ENCODE measurements around the gene CIAPIN1. TPM values are rescaled to one million over a fixed set of nuclear protein-coding genes. Genes with fewer than 3 reads are reported as not detected.
"Not testable (repeated sequence)": the region's sequence is repeated elsewhere in the genome, so short reads cannot be mapped to it uniquely, and the experiment has no call there.

Gene CIAPIN1
- total RNA-seq, 1 donor from 2014 or later, result 56.9 TPM

GRCh38 chr16:57409065-57409464, 38.1 kb downstream of the CIAPIN1 start:
- peaks cover 2 to 7% (median 4%) of the 10 kb centered on the region in 3 donors for H3K27me3 ChIP-seq (ENCODE audit: control insufficient read depth in 3 of 3, insufficient read depth in 3 of 3, low read length in 3 of 3)
- H3K4me3 ChIP-seq (ENCODE audit: low read length in 3 of 3), result no peak overlapping the region
- peaks cover 5 to 10% (median 10%) of the 10 kb centered on the region in 3 donors for H3K4me1 ChIP-seq (ENCODE audit: control insufficient read depth in 3 of 3, insufficient read depth in 3 of 3, low read length in 3 of 3)
- H3K9ac ChIP-seq (ENCODE audit: low read depth in 1 of 3, low read length in 3 of 3), result no peak overlapping the region
- H3K9me3 ChIP-seq (ENCODE audit: control insufficient read depth in 3 of 3, low read length in 3 of 3), result no peaks in the 10 kb centered on the region
- no peak overlapping the region for H3K27ac ChIP-seq (ENCODE audit: low read depth, low read length)
- H3K36me3 ChIP-seq (ENCODE audit: control insufficient read depth in 3 of 3, insufficient read depth in 3 of 3, low read length in 3 of 3), result no peaks in the 10 kb centered on the region

- H3K27ac ChIP-seq (ENCODE audit: low read depth, low read length), result no peak overlapping the region
- no peaks in the 10 kb centered on the region for H3K36me3 ChIP-seq (ENCODE audit: control insufficient read depth in 3 of 3, insufficient read depth in 3 of 3, low read length in 3 of 3)
- H3K9me3 ChIP-seq (ENCODE audit: control insufficient read depth in 3 of 3, low read length in 3 of 3), result no peaks in the 10 kb centered on the region
- no peak overlapping the region for H3K9ac ChIP-seq (ENCODE audit: low read depth in 1 of 3, low read length in 3 of 3)
- H3K27me3 ChIP-seq (ENCODE audit: control insufficient read depth in 3 of 3, insufficient read depth in 3 of 3, low read length in 3 of 3), result peaks cover 4 to 7% (median 4%) of the 10 kb centered on the region in 3 donors
- H3K4me1 ChIP-seq (ENCODE audit: control insufficient read depth in 3 of 3, insufficient read depth in 3 of 3, low read length in 3 of 3), result peaks cover 5 to 10% (median 10%) of the 10 kb centered on the region in 3 donors
- no peak overlapping the region for H3K4me3 ChIP-seq (ENCODE audit: low read length in 3 of 3)
Measured at GRCh38 chr16:57407521-57408353, 39.4 kb downstream of the CIAPIN1 start.

GRCh38 chr16:57406881-57407280, 40.3 kb downstream of the CIAPIN1 start:
- Histone ChIP-seq H3K4me1 (ENCODE audit: control insufficient read depth in 3 of 3, insufficient read depth in 3 of 3, low read length in 3 of 3) (peaks cover 5 to 10% (median 10%) of the 10 kb centered on the region in 3 donors), H3K27ac (ENCODE audit: low read depth, low read length) (no peak overlapping the region), H3K9me3 (ENCODE audit: control insufficient read depth in 3 of 3, low read length in 3 of 3) (no peaks in the 10 kb centered on the region), H3K36me3 (ENCODE audit: control insufficient read depth in 3 of 3, insufficient read depth in 3 of 3, low read length in 3 of 3) (no peaks in the 10 kb centered on the region), H3K9ac (ENCODE audit: low read depth in 1 of 3, low read length in 3 of 3) (no peak overlapping the region), H3K27me3 (ENCODE audit: control insufficient read depth in 3 of 3, insufficient read depth in 3 of 3, low read length in 3 of 3) (peaks cover 4 to 7% (median 4%) of the 10 kb centered on the region in 3 donors), H3K4me3 (ENCODE audit: low read length in 3 of 3) (no peak overlapping the region)

GRCh38 chr16:57405097-57405496, 42.1 kb downstream of the CIAPIN1 start:
- no peak overlapping the region for H3K27ac ChIP-seq (ENCODE audit: low read depth, low read length)
- H3K36me3 ChIP-seq (ENCODE audit: control insufficient read depth in 3 of 3, insufficient read depth in 3 of 3, low read length in 3 of 3), result no peaks in the 10 kb centered on the region
- H3K9ac ChIP-seq (ENCODE audit: low read depth in 1 of 3, low read length in 3 of 3), result no peak overlapping the region
- H3K4me1 ChIP-seq (ENCODE audit: control insufficient read depth in 3 of 3, insufficient read depth in 3 of 3, low read length in 3 of 3), result peaks cover 5 to 10% (median 6%) of the 10 kb centered on the region in 3 donors
- H3K27me3 ChIP-seq (ENCODE audit: control insufficient read depth in 3 of 3, insufficient read depth in 3 of 3, low read length in 3 of 3), result peaks cover 0 to 5% (median 4%) of the 10 kb centered on the region in 3 donors
- no peak overlapping the region for H3K4me3 ChIP-seq (ENCODE audit: low read length in 3 of 3)
- H3K9me3 ChIP-seq (ENCODE audit: control insufficient read depth in 3 of 3, low read length in 3 of 3), result no peaks in the 10 kb centered on the region

GRCh38 chr16:57403965-57404817, 43.0 kb downstream of the CIAPIN1 start, which contains the start of gene CCL17:
TSS of gene CCL17 (plus strand) at chr16:57404767. CDS start at chr16:57413933, 9,166 bp downstream.
- Histone ChIP-seq H3K36me3 (ENCODE audit: control insufficient read depth in 3 of 3, insufficient read depth in 3 of 3, low read length in 3 of 3) (no peaks in the 10 kb centered on the region), H3K4me1 (ENCODE audit: control insufficient read depth in 3 of 3, insufficient read depth in 3 of 3, low read length in 3 of 3) (peaks cover 0 to 2% (median 2%) of the 10 kb centered on the region in 3 donors), H3K27ac (ENCODE audit: low read depth, low read length) (no peak within 1 kb of the TSS), H3K4me3 (ENCODE audit: low read length in 3 of 3) (no peak within 1 kb of the TSS), H3K9ac (ENCODE audit: low read depth in 1 of 3, low read length in 3 of 3) (no peak within 1 kb of the TSS), H3K27me3 (ENCODE audit: control insufficient read depth in 3 of 3, insufficient read depth in 3 of 3, low read length in 3 of 3) (peaks cover 0 to 4% (median 0%) of the 10 kb centered on the region in 3 donors), H3K9me3 (ENCODE audit: control insufficient read depth in 3 of 3, low read length in 3 of 3) (no peaks in the 10 kb centered on the region)

GRCh38 chr16:57401943-57402640, 45.1 kb downstream of the CIAPIN1 start:
- H3K4me3 ChIP-seq (ENCODE audit: low read length in 3 of 3), result no peak overlapping the region
- H3K36me3 ChIP-seq (ENCODE audit: control insufficient read depth in 3 of 3, insufficient read depth in 3 of 3, low read length in 3 of 3), result no peaks in the 10 kb centered on the region
- no peak overlapping the region for H3K27ac ChIP-seq (ENCODE audit: low read depth, low read length)
- H3K4me1 ChIP-seq (ENCODE audit: control insufficient read depth in 3 of 3, insufficient read depth in 3 of 3, low read length in 3 of 3), result no peaks in the 10 kb centered on the region
- peaks cover 0 to 4% (median 0%) of the 10 kb centered on the region in 3 donors for H3K27me3 ChIP-seq (ENCODE audit: control insufficient read depth in 3 of 3, insufficient read depth in 3 of 3, low read length in 3 of 3)
- H3K9me3 ChIP-seq (ENCODE audit: control insufficient read depth in 3 of 3, low read length in 3 of 3), result no peaks in the 10 kb centered on the region
- no peak overlapping the region for H3K9ac ChIP-seq (ENCODE audit: low read depth in 1 of 3, low read length in 3 of 3)

- H3K9me3 ChIP-seq (ENCODE audit: control insufficient read depth in 3 of 3, low read length in 3 of 3); H3K36me3 ChIP-seq (ENCODE audit: control insufficient read depth in 3 of 3, insufficient read depth in 3 of 3, low read length in 3 of 3); H3K4me1 ChIP-seq (ENCODE audit: control insufficient read depth in 3 of 3, insufficient read depth in 3 of 3, low read length in 3 of 3); H3K4me3 ChIP-seq (ENCODE audit: low read length in 3 of 3); H3K27me3 ChIP-seq (ENCODE audit: control insufficient read depth in 3 of 3, insufficient read depth in 3 of 3, low read length in 3 of 3); H3K27ac ChIP-seq (ENCODE audit: low read depth, low read length); H3K9ac ChIP-seq (ENCODE audit: low read depth in 1 of 3, low read length in 3 of 3): not testable (repeated sequence)
Measured at GRCh38 chr16:57397493-57397892, 49.7 kb downstream of the CIAPIN1 start.

GRCh38 chr16:57396786-57397185, 50.4 kb downstream of the CIAPIN1 start:
- Histone ChIP-seq H3K9ac (ENCODE audit: low read depth in 1 of 3, low read length in 3 of 3) (no peak overlapping the region), H3K27me3 (ENCODE audit: control insufficient read depth in 3 of 3, insufficient read depth in 3 of 3, low read length in 3 of 3) (peaks cover 0 to 3% (median 2%) of the 10 kb centered on the region in 3 donors), H3K9me3 (ENCODE audit: control insufficient read depth in 3 of 3, low read length in 3 of 3) (no peaks in the 10 kb centered on the region), H3K4me1 (ENCODE audit: control insufficient read depth in 3 of 3, insufficient read depth in 3 of 3, low read length in 3 of 3) (peaks cover 0 to 4% (median 0%) of the 10 kb centered on the region in 3 donors), H3K4me3 (ENCODE audit: low read length in 3 of 3) (no peak overlapping the region), H3K36me3 (ENCODE audit: control insufficient read depth in 3 of 3, insufficient read depth in 3 of 3, low read length in 3 of 3) (no peaks in the 10 kb centered on the region), H3K27ac (ENCODE audit: low read depth, low read length) (no peak overlapping the region)

GRCh38 chr16:57395026-57395425, 52.2 kb downstream of the CIAPIN1 start:
- H3K36me3 ChIP-seq (ENCODE audit: control insufficient read depth in 3 of 3, insufficient read depth in 3 of 3, low read length in 3 of 3), result no peaks in the 10 kb centered on the region
- no peak overlapping the region for H3K27ac ChIP-seq (ENCODE audit: low read depth, low read length)
- peaks cover 0 to 4% (median 0%) of the 10 kb centered on the region in 3 donors for H3K9me3 ChIP-seq (ENCODE audit: control insufficient read depth in 3 of 3, low read length in 3 of 3)
- H3K4me3 ChIP-seq (ENCODE audit: low read length in 3 of 3), result no peak overlapping the region
- no peak overlapping the region for H3K9ac ChIP-seq (ENCODE audit: low read depth in 1 of 3, low read length in 3 of 3)
- H3K27me3 ChIP-seq (ENCODE audit: control insufficient read depth in 3 of 3, insufficient read depth in 3 of 3, low read length in 3 of 3), result peaks cover 0 to 3% (median 2%) of the 10 kb centered on the region in 3 donors
- peaks cover 0 to 4% (median 0%) of the 10 kb centered on the region in 3 donors for H3K4me1 ChIP-seq (ENCODE audit: control insufficient read depth in 3 of 3, insufficient read depth in 3 of 3, low read length in 3 of 3)
